ENCODE data around the gene OR10A4.

Gene OR10A4

GRCh38 chr11:6927030-6927617, 50.7 kb downstream of the OR10A4 start:
- TF ChIP-seq CTCF (IDR thresholded peaks at IDR 0.05): no peak

All from LNCAP (cell line).